Non-pigmented ciliary epithelial cell (primary cell): ENCODE results near the gene ADGRG3.
"Not testable (repeated sequence)": the region's sequence is repeated elsewhere in the genome, so short reads cannot be mapped to it uniquely, and the experiment has no call there.

ENCODE experiments used
- DNase-seq: peaks from one replicate; pipeline ENCODE4 v3.0.0-alpha.2; 2010; ENCODE audit warnings: low read depth

Gene ADGRG3

GRCh38 chr16:57663917-57664661 lies 4.0 kb upstream of the ADGRG3 start:
- DNase-seq: no peak

- DNase-seq: no peak
Observed at GRCh38 chr16:57664662-57665025, 3.5 kb upstream of the ADGRG3 start.

- no peak for DNase-seq
Observed at GRCh38 chr16:57665541-57665940, 2.6 kb upstream of the ADGRG3 start.

- DNase-seq: no peak
Observed at GRCh38 chr16:57666353-57667047, 1.6 kb upstream of the ADGRG3 start.

- DNase-seq: no peak
Observed at GRCh38 chr16:57667048-57667525, 1.0 kb upstream of the ADGRG3 start.

- DNase-seq: no peak
Observed at GRCh38 chr16:57667526-57668262, 412 bp upstream of the ADGRG3 start.

- DNase-seq: no peak
Observed at GRCh38 chr16:57668630-57669475, 747 bp downstream of the ADGRG3 start.

GRCh38 chr16:57669476-57670162 lies 1.5 kb downstream of the ADGRG3 start:
- DNase-seq: no peak

GRCh38 chr16:57670196-57670595 lies 2.1 kb downstream of the ADGRG3 start:
- no peak for DNase-seq

GRCh38 chr16:57671451-57671850 lies 3.3 kb downstream of the ADGRG3 start:
- not testable (repeated sequence) for DNase-seq

- no peak for DNase-seq
Observed at GRCh38 chr16:57672416-57672815, 4.3 kb downstream of the ADGRG3 start.

GRCh38 chr16:57672824-57673223 lies 4.7 kb downstream of the ADGRG3 start:
- no peak for DNase-seq

- DNase-seq: no peak
Observed at GRCh38 chr16:57675741-57676551, 7.8 kb downstream of the ADGRG3 start.

GRCh38 chr16:57676553-57677085 lies 8.5 kb downstream of the ADGRG3 start:
- DNase-seq: no peak

- no peak for DNase-seq
Observed at GRCh38 chr16:57677622-57678369, 9.7 kb downstream of the ADGRG3 start.

GRCh38 chr16:57679016-57679415 lies 10.9 kb downstream of the ADGRG3 start:
- DNase-seq: no peak

GRCh38 chr16:57679767-57680482 lies 11.8 kb downstream of the ADGRG3 start:
- no peak for DNase-seq

GRCh38 chr16:57680842-57681375 lies 12.8 kb downstream of the ADGRG3 start:
- no peak for DNase-seq
